Islet of Langerhans (tissue), 1 donor: ENCODE measurements around the gene HSPA12A.

Experiments used
- FAIRE-seq: peaks from one replicate; lab custom pipeline; 2011; peaks lifted over from hg19 to GRCh38; lab: Jason Lieb, UNC

HSPA12A gene, protein sequence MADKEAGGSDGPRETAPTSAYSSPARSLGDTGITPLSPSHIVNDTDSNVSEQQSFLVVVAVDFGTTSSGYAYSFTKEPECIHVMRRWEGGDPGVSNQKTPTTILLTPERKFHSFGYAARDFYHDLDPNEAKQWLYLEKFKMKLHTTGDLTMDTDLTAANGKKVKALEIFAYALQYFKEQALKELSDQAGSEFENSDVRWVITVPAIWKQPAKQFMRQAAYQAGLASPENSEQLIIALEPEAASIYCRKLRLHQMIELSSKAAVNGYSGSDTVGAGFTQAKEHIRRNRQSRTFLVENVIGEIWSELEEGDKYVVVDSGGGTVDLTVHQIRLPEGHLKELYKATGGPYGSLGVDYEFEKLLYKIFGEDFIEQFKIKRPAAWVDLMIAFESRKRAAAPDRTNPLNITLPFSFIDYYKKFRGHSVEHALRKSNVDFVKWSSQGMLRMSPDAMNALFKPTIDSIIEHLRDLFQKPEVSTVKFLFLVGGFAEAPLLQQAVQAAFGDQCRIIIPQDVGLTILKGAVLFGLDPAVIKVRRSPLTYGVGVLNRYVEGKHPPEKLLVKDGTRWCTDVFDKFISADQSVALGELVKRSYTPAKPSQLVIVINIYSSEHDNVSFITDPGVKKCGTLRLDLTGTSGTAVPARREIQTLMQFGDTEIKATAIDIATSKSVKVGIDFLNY

DNA sequence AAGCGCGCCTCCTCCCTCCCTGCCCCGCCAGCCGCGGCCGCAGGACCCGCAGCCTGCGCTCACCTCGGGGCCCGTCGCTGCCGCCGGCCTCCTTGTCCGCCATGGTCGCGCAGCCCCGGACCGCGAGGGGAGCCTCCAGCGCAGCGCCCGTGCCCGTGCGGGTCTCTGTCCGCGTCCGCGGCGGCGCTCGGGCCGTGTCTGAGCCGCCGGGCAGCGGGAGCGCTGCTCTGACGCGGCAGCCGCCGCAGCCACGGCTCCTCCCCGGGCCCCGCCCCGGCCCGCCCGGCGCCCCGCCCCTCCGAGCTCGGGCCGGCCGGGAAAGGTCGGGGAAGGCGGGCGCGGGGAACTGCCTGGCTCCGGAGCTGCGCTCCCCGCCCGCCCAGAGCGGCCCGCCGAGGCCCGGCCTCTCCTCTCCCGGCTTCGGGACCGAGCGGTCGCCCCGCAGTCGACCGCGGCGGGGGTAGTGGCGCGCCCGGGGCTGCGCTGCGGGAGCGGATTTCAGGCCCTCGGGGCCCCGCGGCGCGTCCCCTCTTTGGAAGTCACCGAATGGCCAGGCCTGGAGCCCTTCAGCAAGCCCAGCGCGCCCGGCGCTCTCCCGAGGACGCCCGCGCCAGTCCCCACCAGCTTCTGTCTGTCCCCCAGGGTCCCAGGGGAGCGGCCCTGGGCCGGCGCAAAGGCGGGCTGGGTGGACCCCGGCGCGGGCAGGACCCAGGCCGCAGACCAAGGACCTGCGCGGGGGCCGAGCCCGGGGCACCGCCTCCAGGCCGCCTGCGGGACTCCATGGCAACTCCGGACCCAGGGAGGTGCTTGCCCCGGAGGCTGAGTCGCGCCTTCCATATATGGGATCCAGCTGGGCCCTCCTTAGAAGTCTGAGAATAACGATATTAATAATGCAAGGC, at the start of gene HSPA12A:
HSPA12A (minus strand) TSS at position 200 of the 899 bp plus-strand sequence; CDS start at position 103, 97 bp downstream.
- FAIRE-seq: peak; percentile 27

DNA sequence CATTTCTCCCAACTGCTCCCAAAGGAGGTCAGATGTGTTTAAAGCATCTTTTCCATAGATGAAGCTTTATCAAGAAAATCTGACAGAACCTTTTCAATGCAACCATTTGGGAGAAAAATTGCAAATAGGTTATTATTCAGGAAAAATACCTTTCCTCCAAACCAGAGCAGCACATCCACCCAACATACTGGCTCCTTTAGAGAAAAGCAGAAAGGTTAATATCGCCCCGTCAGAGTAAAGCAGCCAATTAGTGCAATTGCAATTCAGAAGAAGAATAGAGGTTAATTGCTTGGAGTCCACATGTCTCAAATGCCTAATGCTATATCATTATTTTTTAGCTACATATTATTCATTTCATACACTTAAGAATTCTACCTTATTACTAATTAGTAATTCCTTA, 48.9 kb upstream of the HSPA12A start:
- FAIRE-seq: no peak

DNA sequence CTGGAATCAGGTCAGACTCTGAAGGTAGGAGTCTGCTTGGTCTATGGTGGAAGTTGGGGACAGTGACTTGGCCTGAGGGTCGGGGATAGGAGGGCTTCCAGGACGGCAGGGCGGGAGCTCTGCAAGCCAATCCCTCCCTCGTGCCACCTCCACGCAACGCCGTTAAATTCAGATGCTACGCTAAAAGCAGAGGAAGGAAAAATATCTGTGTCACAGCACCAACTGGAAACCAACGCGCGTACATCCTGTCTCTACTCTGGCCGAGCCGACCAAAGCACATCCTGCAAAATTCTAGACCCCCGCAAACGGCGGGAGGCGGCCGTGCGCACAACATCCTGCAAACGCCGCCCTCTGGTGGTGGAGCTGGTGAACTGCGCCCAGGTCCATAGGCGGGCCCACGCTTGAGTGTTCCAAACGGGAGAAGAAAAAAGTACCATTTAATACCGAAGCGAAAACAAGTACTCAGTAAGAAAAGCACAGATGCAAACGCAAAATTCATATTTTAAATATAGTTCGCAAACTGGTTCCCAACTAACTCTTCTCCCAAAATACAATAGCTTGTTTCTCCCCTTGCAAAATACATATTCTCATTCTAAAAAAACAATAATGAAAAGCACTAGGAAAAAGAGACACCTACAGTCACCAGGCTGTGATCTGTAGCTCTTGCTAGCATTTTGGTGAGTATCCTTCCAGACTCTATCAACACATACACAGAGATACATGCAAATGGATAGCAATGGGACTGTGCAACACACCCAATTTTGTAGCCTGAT, 45.7 kb upstream of the HSPA12A start:
- FAIRE-seq: no peak

DNA sequence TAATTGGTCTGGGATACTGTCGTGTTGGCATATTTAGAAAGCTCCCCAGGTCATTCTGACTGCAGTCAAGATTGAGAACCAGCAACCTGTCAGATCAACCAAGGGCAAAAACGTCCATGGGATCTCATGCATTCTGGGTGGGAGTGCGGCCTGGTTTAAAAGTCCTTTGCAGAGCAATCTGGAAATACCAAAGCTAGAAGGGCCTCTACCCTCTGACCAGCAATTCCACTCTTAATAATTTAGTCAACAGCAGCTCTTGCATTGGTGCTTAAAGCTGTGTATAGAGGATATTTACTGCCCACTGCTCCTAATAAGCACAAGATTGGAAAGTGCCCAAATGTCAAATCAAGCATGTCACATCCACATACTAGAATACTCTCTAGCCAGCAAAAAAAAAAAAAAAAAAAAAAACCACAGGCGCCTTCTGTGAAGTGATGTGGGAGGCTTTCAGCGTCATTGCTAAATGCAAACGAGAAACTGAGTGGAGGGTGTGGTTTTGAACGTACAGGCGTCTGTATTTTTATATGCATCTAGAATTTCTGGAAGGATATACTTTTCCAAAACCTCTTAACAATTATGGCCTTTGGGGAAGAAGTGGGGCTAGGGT, 44.8 kb upstream of the HSPA12A start:
- no peak for FAIRE-seq

DNA sequence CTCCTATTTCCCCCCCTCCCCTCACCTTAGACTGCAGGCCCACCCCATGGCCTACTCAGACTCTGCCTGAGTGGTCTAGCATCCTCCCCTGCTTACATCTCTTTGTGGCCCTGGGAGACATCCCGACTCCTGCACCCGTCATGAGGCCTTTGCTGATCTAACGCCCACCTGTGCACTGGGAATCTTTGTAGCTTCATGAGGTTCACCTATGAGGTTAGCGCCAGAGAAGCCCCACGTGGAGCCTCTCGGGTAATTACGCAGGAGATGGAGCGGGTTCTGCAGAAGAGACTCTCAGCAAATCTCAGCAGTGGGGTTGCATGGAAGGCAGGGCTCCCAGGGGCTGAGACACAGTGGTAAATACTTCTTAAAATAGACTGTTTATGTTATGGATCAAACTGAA, 43.5 kb upstream of the HSPA12A start:
- no peak for FAIRE-seq

DNA sequence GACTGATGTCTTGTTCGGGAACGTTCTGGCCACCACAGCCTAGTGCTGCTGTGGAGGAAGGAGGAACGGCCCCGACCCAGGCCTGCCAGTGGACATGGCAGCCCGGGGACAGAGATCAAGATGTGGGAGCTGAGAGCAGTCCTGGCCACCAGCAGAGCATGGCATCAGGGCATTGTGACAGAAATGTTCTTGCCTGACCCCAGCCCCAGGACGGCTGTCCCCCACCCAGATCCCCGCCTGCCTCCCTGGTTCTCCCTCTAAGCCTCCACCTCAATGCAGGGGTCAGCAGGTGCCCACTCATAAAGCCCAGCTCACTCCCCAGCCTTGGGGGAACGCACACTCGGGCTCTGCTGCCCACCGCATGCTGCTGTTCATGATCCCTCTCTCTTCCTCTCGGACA, 42.9 kb upstream of the HSPA12A start:
- no peak for FAIRE-seq

DNA sequence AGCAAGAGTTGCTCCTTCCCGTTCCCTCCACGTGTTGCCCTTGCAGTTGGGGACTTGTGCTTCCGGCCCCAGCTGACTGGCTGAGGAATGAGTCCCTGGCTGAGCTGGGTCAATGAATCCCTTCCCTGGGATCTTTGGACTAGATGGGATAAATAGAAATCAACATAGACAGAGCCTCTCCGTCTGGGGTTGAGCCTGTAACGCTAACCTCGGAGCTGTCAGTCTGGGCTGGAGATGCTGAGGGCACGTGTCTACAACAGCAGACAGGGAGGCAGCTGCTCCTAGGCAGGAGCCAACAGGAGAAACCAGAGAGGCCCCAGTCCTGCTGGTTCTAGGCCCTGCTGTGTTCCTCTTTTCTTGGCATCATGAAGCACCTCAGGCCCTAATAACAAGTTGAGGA, 42.3 kb upstream of the HSPA12A start:
- FAIRE-seq: no peak

DNA sequence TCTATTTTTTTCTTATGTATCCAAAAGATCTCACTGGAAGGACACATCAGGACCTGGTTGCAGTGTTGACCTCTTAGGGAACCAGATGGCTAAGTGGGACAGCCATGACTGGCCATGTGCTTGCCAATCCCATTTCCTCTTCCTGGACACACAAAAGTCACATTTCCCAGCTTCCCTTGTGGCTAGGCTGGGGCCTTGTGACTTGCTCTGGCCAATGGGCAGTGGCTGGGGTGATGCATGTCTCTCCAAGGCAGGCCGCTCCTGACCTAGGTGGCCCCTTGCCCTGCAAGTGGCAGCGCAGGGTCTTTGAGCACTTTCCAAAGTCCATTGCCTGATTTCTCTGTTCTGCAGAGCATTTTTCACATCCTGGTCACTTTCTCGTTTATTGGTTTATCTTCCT, 41.7 kb upstream of the HSPA12A start:
- no peak for FAIRE-seq

DNA sequence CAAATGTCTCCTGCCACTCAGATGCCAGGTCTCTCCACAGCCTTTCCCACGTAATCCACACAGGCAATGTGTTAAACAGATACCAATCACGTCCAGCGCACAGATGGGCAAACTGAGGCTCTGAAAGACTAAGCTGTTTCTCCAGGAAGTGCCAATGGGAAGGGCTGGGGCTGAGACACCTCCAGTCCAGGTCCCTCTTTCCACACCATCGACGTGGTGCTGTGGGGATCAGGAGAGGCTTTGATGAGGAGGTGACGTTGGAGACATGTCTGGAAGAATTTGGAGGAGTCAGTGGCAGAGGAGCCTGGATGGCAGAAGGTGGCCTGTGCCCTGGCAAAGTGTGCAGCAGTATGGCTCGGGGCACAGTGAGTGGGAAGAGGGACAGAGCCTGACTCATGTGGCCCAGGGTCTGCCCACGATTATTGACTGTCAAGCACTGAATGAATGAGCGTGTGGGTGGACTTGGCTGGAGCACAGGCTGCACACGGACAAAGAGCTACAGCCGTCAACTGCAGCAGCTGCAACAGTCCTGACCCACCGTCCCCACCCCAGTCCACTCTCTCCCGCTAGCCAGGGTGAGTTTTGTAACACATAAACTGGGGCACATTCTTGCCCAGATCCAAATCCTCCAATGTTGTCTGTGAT, 40.8 kb upstream of the HSPA12A start:
- FAIRE-seq: no peak

DNA sequence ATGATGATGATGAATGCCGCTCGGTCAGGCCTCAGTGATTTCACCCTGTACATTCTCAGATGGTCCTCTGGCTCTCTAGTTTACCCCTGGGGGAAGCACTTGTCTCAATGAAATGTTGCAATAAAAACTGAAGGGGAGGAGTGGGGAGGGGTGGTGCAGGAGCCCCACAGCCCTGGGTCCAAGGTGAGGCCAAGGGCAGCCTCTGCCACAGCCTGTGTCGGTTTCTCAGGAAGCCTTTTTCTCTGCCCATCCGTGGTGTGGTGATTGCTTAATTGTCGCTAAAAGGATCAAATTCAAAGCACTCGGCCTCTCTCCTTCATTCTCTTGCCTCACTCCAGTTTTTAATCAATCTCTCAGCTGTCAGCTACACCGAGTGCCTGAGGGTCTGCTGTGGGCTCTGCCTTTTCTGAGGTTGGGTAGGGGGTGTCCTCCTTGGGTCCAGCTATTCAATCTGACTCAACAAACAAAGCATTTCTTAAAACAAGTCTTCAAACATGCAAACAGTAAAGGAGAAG, 39.1 kb upstream of the HSPA12A start:
- no peak for FAIRE-seq

DNA sequence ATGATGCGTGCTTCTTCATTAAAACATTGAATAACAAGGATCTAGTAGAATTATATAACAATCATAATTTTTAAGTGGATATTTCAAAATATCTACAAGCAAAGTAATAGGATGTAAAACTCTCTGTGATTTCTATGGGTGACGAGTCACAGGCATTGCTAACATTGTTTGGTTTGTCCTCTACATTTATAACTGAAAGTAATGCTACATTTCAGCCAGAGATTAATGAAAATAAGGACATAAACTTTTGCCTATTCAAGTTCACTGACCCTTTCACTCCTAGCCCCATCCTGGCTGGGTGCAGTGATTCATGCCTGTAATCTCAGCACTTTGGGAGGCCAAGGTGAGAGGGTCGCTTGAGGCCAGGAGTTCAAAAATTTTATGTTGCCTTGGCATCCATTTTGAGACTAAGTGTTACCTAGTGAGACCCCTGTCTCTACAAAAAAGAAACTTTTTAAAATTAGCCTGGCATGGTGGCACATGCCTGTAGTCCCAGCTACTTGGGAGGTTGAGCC, 38.4 kb upstream of the HSPA12A start:
- no peak for FAIRE-seq

DNA sequence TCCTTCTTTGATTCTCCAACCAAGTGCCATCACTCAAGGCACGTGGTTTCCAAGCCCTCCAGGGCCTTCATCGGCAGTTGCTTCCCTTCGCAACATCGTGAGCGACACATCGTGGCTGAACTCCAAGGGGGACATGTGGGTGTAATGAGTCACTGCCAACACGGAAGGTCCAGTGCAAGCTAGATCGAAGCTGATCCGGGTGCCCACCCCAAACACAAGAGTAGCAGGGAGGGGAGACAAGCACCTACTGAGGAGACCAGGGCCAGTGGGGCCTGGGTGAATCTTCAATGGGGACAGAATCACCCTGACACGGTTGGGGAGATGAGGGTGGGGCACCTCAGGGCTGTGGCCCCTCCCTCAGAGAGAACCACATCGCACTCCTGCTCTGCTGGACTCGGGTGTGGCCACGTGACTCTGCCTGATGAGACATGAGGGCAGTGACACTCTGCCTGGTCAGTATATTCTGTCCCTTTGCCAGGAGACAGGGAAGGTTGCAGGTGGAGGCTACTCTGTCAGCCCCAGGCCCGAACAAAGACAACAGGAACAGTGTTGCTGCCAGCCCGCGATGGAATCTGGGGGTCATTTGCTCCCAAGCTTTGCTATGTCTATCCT, 36.8 kb upstream of the HSPA12A start:
- no peak for FAIRE-seq

DNA sequence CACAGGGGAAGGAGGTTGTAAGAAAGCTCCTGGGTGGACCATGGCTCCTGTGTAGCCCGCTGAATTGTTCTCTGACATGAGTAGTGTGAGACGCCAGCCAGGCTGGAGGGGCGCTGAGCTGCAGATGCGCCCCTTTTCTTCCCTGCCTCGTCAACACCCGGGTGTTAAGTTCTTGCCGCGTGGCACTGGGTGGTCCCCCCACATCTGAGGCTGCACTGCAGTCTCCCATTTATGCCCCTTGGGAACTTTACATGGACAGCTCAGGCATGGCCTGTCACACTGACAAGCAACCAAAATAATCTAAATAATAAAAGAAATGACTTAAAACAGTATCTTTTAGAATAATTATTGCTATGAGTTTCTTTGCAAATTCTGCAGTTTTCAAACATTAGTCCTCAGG, 34.6 kb upstream of the HSPA12A start:
- no peak for FAIRE-seq

DNA sequence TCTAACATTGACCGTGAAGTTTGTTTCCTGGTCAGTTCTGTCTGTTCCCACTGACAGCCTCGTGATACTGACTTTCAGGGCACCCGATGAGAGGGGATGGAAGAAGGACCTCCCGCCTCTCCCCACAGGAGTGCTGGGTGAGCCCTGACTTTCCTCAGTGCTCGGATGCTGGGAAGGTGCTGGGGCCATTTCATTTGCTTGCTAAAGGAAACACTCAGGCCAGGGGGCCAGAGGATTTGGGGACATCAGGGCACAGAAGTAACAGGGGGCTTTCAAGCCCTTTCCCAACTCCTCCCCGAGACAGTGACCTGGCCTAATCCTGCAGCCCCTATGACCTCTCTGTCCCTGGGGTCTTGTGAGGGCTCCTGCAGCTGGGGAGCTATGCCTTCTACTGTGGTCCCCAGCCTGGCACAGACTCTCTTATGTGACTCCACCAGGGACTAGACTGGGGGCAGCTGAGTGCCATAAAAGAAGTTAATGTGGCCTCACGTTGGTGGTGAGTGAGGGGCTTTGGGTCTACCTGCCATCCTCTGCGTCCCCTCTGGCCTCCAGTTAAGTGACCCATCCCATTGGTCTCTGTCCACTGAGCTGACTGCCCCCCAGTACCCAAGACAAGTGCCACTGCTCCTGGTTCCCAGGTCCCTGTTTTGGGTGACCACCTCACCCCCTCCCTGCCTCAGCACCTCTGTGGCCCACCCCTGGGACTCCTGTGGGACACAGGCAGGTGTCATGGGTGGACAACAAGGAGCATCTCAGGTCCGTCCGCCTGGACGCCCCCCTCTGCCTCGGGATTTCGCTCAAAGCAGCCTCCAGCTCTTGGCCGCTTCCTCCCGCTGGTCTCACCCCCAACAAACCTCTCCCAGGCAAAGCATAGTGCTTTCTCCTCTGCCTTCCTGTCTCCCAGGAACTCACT, 33.4 kb upstream of the HSPA12A start:
- no peak for FAIRE-seq

DNA sequence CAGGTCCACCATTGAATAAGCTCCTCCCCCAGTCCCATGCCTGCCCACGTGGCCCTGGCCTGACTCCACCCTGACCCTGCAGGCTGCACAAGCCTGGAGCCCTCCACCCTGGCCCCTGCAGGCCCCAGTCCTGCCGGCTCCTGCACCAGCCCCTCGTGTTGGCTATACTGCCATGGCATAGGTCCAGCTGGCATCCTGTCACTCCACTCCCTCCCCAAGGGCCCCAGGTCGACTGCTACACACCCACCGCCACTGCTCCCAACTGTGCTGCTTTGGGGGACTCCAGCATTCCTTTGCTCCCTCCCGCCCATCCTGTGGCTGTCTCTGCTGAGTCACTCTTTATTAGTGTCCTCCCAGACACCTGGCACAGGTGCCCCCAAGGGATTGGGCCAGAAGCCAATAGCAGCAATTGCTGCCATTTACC, 32.4 kb upstream of the HSPA12A start:
- FAIRE-seq: no peak

DNA sequence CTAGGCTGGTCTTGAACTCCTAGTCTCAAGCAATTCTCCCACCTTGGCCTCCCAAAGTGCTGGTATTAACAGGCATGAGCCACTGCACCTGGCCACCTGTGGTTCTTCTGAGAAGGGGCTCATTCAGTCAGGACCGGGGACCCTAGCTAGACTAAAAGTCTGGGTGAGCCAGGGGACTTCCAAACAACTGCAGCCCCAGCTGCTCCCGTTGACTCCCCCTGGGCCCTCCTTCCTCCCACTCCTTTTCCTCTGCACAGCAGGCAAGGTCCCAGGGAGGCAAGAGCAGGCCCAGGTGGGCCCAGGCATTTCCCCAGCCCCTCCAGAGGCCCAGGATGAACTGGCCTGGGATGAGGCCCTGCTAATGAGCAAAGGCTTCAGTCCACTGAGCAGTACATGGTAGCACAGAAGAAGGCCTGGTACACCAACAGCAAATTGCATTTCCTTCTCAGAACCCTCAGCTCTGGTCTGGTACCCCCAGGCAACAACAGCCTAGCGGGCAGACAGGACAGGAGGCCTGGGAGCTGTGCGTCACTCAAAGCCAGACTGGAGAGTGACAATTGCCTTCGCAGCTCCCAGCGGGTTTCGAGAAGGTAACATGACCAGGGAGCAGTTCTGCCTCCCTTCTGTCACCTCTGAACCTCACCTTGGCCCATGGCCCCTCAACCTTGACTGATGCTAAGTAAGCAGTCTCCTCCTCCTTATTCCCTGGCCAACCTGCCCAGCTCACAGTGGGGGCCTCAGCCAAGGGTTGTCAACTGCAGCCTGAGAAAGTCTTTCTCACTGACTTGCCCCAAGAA, 30.7 kb upstream of the HSPA12A start:
- FAIRE-seq: no peak

DNA sequence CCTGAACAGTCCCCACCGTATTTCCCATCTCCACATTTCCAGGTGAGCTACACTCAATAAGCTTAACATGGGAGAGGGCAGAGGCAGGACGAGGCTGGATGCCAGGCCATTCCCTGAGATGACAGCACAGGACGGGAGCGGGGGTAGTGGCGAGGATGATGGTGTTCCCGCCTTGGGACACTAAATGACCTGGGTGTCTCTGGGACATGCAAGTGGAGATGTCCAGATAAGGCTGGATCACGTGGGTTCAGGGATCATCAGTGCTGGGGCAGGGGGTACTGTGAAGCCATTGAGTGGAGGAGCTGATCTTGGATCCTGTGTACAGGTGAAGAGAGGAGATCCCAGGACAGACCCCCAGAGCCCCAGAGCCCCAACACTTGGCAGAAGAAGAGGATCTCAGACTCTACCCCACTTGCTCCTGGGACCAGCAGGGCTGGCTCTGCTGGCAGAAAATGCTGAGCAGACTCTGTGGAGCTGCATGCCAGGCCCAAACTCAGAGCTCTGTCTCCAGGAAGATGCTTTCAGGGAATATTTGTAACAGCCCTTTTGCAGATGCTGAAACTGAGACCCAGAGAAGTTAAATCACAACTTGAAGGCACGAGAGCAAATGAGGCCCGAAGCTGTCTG, 29.7 kb upstream of the HSPA12A start:
- no peak for FAIRE-seq
